OCI-LY1 (cell line): ENCODE data around the gene KIR2DL3.
"Not testable (repeated sequence)": the region's sequence is repeated elsewhere in the genome, so short reads cannot be mapped to it uniquely, and the experiment has no call there.

ENCODE experiments used
- H2AFZ ChIP-seq: fragments of 200-600 bp; sonication (generic), shearing (Covaris generic); 2 replicates; pipeline ENCODE4 v1.6.0; 2014; ENCODE audit warnings: antibody characterized with exemption, mild to moderate bottlenecking, low read length
- H3F3A ChIP-seq: fragments of 200-600 bp; sonication (generic), shearing (Covaris generic); 2 replicates; pipeline ENCODE4 v1.6.0; 2014; ENCODE audit warnings: mild to moderate bottlenecking, antibody characterized with exemption, low read length, moderate library complexity; ENCODE audit not compliant: insufficient read depth
- H3K27ac ChIP-seq: fragments of 200-600 bp; sonication (generic); 2 replicates; pipeline ENCODE4 v1.5.1; 2014; ENCODE audit warnings: low read length, mixed run types, mild to moderate bottlenecking, low read depth; ENCODE audit not compliant: poor library complexity, severe bottlenecking
- H3K27me3 ChIP-seq: fragments of 200-600 bp; sonication (generic); 2 replicates; pipeline ENCODE4 v1.6.0; 2014; ENCODE audit warnings: antibody characterized with exemption, mild to moderate bottlenecking, low read length, moderate library complexity; ENCODE audit not compliant: insufficient read depth
- H3K36me3 ChIP-seq: fragments of 200-600 bp; sonication (generic); 2 replicates; pipeline ENCODE4 v1.6.1; 2014; ENCODE audit warnings: mild to moderate bottlenecking, antibody characterized with exemption, low read length, moderate library complexity, mixed read lengths; ENCODE audit not compliant: insufficient read depth
- H3K4me1 ChIP-seq: fragments of 200-600 bp; sonication (generic); 2 replicates; pipeline ENCODE4 v1.5.1; 2014; ENCODE audit warnings: mild to moderate bottlenecking, low read length, moderate library complexity; ENCODE audit not compliant: insufficient read depth, severe bottlenecking
- H3K4me2 ChIP-seq: fragments of 200-600 bp; sonication (generic), shearing (Covaris generic); 2 replicates; pipeline ENCODE4 v1.6.1; 2014; ENCODE audit warnings: low read length
- H3K4me3 ChIP-seq: fragments of 200-600 bp; sonication (generic); 2 replicates; pipeline ENCODE4 v1.5.1; 2014; ENCODE audit warnings: low read length, low read depth, mild to moderate bottlenecking, mixed read lengths; ENCODE audit not compliant: poor library complexity, severe bottlenecking
- H3K79me2 ChIP-seq: fragments of 200-600 bp; shearing (Covaris generic); 2 replicates; pipeline ENCODE4 v1.6.1; 2016; ENCODE audit warnings: mixed run types, low read length, mixed read lengths; ENCODE audit not compliant: insufficient read depth
- H3K9ac ChIP-seq: fragments of 200-600 bp; sonication (generic), shearing (Covaris generic); 2 replicates; pipeline ENCODE4 v1.6.1; 2014; ENCODE audit warnings: mild to moderate bottlenecking, low read length, mixed read lengths
- H3K9me2 ChIP-seq: fragments of 200-600 bp; sonication (generic), shearing (Covaris generic); 2 replicates; pipeline ENCODE4 v1.6.1; 2014; ENCODE audit warnings: low read depth, mild to moderate bottlenecking, low read length, mixed read lengths
- H3K9me3 ChIP-seq: fragments of 200-600 bp; shearing (Covaris generic); 2 replicates; pipeline ENCODE4 v1.6.1; 2014; ENCODE audit warnings: low read length, mixed read lengths
- H4K20me1 ChIP-seq: fragments of 200-600 bp; sonication (generic), shearing (Covaris generic); 2 replicates; pipeline ENCODE4 v1.6.0; 2016; ENCODE audit warnings: mild to moderate bottlenecking, low read length; ENCODE audit not compliant: insufficient read depth
- EZH2 ChIP-seq: fragments of 200-600 bp; sonication (generic), shearing (Covaris generic); IDR thresholded peaks from 2 replicates; pipeline ENCODE4 v1.8.0; 2017; ENCODE audit warnings: borderline replicate concordance, mixed run types, mild to moderate bottlenecking, antibody characterized with exemption, low read length, moderate library complexity, mixed read lengths
- TF ChIP-seq, protein P1 (sequence below): fragments of 200-600 bp; sonication (generic), shearing (Covaris generic); IDR thresholded peaks from 2 replicates; pipeline ENCODE4 v1.5.1; 2017; ENCODE audit warnings: mild to moderate bottlenecking, antibody characterized with exemption, low read length, moderate library complexity, mixed read lengths

Gene KIR2DL3

DNA sequence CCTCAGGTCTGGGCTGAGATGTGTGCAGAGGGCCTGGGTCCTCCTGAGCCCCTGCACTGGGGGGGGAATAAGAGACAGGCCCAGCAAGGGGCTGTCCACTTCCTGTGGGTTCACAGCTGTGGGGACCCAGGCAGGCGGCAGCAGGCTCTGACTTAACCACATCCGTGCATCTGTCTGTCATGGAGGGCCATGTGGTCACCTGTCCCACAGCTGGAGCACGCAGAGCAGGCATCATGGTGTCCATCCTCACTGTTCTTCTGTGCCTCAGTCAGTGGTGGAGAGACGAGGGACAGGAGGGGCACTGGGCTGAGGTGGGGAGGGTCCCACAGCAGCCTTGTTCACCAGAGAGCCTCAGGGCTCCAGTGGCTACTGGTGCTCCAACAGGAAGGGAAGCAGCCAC, 30.4 kb upstream of the KIR2DL3 start:
- no peak overlapping the region for H3K4me2 ChIP-seq
- H3F3A ChIP-seq = no peaks in the 10 kb centered on the region
- H3K9me3 ChIP-seq = no peaks in the 10 kb centered on the region
- no peaks in the 10 kb centered on the region for H4K20me1 ChIP-seq
- no peak overlapping the region for H3K27ac ChIP-seq
- TF ChIP-seq, protein P1, sequence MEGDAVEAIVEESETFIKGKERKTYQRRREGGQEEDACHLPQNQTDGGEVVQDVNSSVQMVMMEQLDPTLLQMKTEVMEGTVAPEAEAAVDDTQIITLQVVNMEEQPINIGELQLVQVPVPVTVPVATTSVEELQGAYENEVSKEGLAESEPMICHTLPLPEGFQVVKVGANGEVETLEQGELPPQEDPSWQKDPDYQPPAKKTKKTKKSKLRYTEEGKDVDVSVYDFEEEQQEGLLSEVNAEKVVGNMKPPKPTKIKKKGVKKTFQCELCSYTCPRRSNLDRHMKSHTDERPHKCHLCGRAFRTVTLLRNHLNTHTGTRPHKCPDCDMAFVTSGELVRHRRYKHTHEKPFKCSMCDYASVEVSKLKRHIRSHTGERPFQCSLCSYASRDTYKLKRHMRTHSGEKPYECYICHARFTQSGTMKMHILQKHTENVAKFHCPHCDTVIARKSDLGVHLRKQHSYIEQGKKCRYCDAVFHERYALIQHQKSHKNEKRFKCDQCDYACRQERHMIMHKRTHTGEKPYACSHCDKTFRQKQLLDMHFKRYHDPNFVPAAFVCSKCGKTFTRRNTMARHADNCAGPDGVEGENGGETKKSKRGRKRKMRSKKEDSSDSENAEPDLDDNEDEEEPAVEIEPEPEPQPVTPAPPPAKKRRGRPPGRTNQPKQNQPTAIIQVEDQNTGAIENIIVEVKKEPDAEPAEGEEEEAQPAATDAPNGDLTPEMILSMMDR = no peak
- no peak for TF ChIP-seq EZH2
- H3K9me2 ChIP-seq = no peaks in the 10 kb centered on the region
- no peaks in the 10 kb centered on the region for H3K27me3 ChIP-seq
- no peaks in the 10 kb centered on the region for H3K79me2 ChIP-seq
- H2AFZ ChIP-seq = no peak overlapping the region
- H3K4me1 ChIP-seq = no peaks in the 10 kb centered on the region
- no peak overlapping the region for H3K4me3 ChIP-seq
- H3K36me3 ChIP-seq = no peaks in the 10 kb centered on the region
- no peak overlapping the region for H3K9ac ChIP-seq

DNA sequence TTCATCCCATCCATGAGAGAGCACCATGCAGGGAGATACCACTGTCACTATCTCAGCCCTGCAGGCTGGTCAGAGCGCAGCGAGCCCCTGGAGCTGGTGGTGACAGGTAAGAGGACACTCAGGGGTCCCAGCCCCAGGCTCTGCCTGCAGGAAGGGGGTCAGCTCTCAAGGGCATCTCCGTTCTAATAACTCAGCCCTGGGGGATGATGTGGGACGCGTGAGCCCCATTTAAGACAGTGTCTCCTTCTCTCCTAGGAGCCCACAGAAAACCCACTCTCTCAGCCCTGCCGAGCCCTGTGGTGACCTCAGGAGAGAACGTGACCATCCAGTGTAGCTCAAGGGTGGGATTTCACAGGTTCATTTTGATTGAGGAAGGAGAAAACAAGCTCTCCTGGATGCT, 29.5 kb upstream of the KIR2DL3 start:
- no peak overlapping the region for H3K4me2 ChIP-seq
- TF ChIP-seq, protein P1 = no peak
- TF ChIP-seq EZH2 = no peak
- H3K27ac ChIP-seq = no peak overlapping the region

DNA sequence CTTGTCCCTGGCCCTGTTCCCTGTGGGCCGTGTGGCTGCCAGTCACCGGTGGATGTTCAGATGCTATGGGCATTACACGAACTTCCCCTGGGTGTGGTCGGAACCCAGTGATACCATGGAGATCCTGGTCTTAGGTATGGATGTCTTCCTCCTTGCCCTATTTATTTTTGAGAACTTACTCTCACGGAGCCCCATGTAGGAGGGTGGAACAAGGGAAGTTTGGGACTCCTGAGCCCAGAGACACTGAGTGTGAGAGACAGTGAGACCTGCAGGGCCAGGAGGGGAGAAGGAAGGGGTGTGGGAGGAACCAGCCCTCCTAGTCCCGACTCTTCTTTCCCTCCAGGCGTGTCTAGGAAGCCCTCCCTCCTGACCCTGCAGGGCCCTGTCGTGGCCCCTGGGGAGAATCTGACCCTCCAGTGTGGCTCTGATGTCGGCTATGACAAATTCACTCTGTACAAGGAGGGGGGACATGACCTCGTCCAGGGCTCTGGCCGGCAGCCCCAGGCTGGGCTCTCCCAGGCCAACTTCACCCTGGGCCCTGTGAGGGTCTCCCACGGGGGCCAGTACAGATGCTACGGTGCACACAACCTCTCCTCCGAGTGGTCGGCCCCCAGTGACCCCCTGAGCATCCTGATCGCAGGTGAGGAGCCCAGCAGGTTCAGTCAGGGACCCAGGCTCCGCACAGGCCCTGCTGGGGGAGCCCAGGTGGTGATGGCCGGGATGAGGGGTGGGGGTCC, 28.9 kb upstream of the KIR2DL3 start:
- Histone ChIP-seq H3K27ac (no peak overlapping the region), H2AFZ (no peak overlapping the region), H3K36me3 (no peaks in the 10 kb centered on the region), H3K79me2 (no peaks in the 10 kb centered on the region), H3K27me3 (no peaks in the 10 kb centered on the region), H3K9me3 (no peaks in the 10 kb centered on the region), H3F3A (no peaks in the 10 kb centered on the region), H3K4me3 (no peak overlapping the region), H3K4me1 (no peaks in the 10 kb centered on the region), H3K9me2 (no peaks in the 10 kb centered on the region), H3K4me2 (no peak overlapping the region), H3K9ac (no peak overlapping the region), H4K20me1 (no peaks in the 10 kb centered on the region)
- TF ChIP-seq, protein P1 = no peak
- TF ChIP-seq EZH2 = no peak

More for the DNA sequence above, 29.5 kb upstream of the KIR2DL3 start:
- no peak overlapping the region for H2AFZ ChIP-seq
- no peaks in the 10 kb centered on the region for H4K20me1 ChIP-seq
- no peaks in the 10 kb centered on the region for H3K9me3 ChIP-seq
- no peaks in the 10 kb centered on the region for H3K79me2 ChIP-seq
- H3K36me3 ChIP-seq = no peaks in the 10 kb centered on the region
- no peaks in the 10 kb centered on the region for H3F3A ChIP-seq
- no peak overlapping the region for H3K4me3 ChIP-seq
- H3K9me2 ChIP-seq = no peaks in the 10 kb centered on the region
- H3K4me1 ChIP-seq = no peaks in the 10 kb centered on the region
- no peaks in the 10 kb centered on the region for H3K27me3 ChIP-seq
- no peak overlapping the region for H3K9ac ChIP-seq

DNA sequence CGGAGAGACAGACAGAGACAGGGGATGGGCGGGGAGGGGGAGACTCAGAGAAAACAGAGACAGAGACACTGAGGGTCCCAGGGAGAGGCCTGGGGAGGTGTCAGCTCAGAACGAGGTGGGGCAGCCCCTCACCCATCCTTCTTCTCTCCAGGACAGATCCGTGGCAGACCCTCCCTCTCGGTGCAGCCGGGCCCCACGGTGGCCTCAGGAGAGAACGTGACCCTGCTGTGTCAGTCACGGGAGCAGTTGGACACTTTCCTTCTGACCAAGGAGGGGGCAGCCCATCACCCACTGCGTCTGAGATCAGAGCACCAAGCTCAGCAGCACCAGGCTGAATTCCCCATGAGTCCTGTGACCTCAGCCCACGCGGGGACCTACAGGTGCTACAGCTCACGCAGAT, 28.4 kb upstream of the KIR2DL3 start:
- H2AFZ ChIP-seq, H3K4me1 ChIP-seq, H3K79me2 ChIP-seq, H3K27ac ChIP-seq, H4K20me1 ChIP-seq, H3K9me2 ChIP-seq, H3K4me2 ChIP-seq, H3K9ac ChIP-seq, H3K36me3 ChIP-seq, H3K9me3 ChIP-seq, H3F3A ChIP-seq, H3K4me3 ChIP-seq, H3K27me3 ChIP-seq: not testable (repeated sequence)
